ENCODE results near the gene MBNL2. TPM values are rescaled to one million over a fixed set of nuclear protein-coding genes. Genes with fewer than 3 reads are reported as not detected.

Gene MBNL2
- total and polyA plus RNA-seq, 5 donors from 2014 or later, result 15.6 to 37.2 (median 17.6) TPM

DNA sequence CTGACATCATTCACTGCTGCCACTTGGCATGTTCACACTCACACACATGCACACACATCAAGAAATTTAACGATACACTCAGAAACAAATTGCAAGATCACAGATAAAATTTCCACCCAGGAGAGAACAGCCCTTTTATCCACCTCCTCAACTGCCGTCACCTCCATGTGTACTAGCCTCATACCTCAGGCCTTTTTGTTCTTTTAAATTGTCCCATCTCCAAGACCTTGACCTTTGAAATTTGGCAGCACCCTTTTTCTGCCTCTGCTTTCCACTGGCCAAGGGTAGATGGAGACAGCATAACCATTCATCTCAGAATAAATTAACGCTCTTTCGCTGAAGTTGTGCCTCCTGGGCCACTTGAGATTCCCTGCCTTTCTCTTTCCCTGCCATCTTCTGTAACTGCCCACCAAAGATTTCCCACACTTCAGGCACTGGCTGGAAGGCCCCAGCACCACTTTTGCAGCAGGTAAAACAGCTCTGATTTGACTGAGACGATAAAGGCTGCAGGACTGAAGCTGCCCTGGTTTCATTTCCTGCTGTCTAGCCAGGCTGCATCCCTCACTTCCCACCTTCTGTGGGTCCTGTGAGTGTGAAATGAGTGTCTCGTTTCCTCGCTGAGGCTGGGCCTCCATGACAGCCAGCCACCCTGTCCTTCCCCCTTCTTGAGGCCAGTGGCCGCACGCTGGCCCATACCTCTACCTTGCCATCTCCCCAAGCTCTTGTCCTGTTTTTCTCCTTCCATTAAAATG is 39.3 kb downstream of the MBNL2 start:
- Histone ChIP-seq H3K9me3 (ENCODE audit: control insufficient read depth in 2 of 2, low read length in 2 of 2) (no peaks in the 10 kb centered on the region), H3K4me1 (ENCODE audit: control insufficient read depth, insufficient read depth, low read length, poor library complexity, severe bottlenecking) (peaks cover 32% of the 10 kb centered on the region), H3K27ac (ENCODE audit: insufficient read depth, low read length, poor library complexity, severe bottlenecking) (no peak overlapping the region), H3K36me3 (ENCODE audit: control insufficient read depth, insufficient read depth, low read length) (no peaks in the 10 kb centered on the region), H3K4me3 (ENCODE audit: low read depth, low read length) (no peak overlapping the region), H3K27me3 (ENCODE audit: control insufficient read depth, insufficient read depth, low read length) (no peaks in the 10 kb centered on the region)
- Mint-ChIP-seq H3K9me3 (peaks cover 0 to 2% (median 0%) of the 10 kb centered on the region in 7 donors), H3K4me1 (peaks cover 28 to 76% (median 55%) of the 10 kb centered on the region in 4 donors), H3K27ac (peak overlapping the region in 2 of 3 donors; percentile 42 to 92), H3K4me3 (peak overlapping the region in 2 of 4 donors; percentile 13), H3K27me3 (no peaks in the 10 kb centered on the region), H3K36me3 (peaks cover 22% of the 10 kb centered on the region)
- DNase-seq (peak in 2 of 3 donors; percentile 2 to 17), ATAC-seq (ENCODE audit: low read depth in 2 of 2) (peak in 1 of 2 donors; percentile 44)

- Mint-ChIP-seq H3K36me3 (peaks cover 20% of the 10 kb centered on the region), H3K9me3 (peaks cover 0 to 2% (median 0%) of the 10 kb centered on the region in 7 donors), H3K27me3 (no peaks in the 10 kb centered on the region), H3K4me3 (peak overlapping the region in 2 of 4 donors; percentile 13 to 17), H3K27ac (peak overlapping the region in 2 of 3 donors; percentile 42 to 89), H3K4me1 (peaks cover 22 to 73% (median 50%) of the 10 kb centered on the region in 4 donors)
- peaks cover 25% of the 10 kb centered on the region for H3K4me1 ChIP-seq (ENCODE audit: control insufficient read depth, insufficient read depth, low read length, poor library complexity, severe bottlenecking)
- ATAC-seq (ENCODE audit: low read depth in 2 of 2), result no peak
- H3K27ac ChIP-seq (ENCODE audit: insufficient read depth, low read length, poor library complexity, severe bottlenecking), result no peak overlapping the region
- no peaks in the 10 kb centered on the region for H3K9me3 ChIP-seq (ENCODE audit: control insufficient read depth in 2 of 2, low read length in 2 of 2)
- H3K27me3 ChIP-seq (ENCODE audit: control insufficient read depth, insufficient read depth, low read length), result no peaks in the 10 kb centered on the region
- DNase-seq, result no peak
- H3K4me3 ChIP-seq (ENCODE audit: low read depth, low read length), result no peak overlapping the region
- H3K36me3 ChIP-seq (ENCODE audit: control insufficient read depth, insufficient read depth, low read length), result no peaks in the 10 kb centered on the region
Observed at GRCh38 chr13:97262058-97262457, 39.9 kb downstream of the MBNL2 start.

DNA sequence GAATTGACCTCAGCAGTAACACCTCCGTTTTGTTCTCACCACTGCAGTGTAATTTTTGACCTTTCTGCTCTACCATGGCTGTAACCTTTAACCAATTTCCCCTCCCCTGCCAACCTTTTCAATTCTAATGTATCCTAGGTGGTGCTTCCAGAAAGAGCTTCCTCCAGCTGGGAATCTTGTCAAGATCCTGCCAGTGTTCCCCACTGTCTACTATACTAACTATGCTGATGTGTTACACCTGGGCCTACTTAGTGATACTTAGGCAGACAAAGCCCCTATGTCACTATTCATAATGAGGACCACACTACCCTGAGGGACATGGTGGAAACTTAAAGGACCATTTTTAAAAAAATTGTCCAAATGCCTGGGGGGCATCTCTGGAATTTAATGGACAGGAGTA is 41.0 kb downstream of the MBNL2 start:
- H3K4me3 ChIP-seq (ENCODE audit: low read depth, low read length), result no peak overlapping the region
- DNase-seq, result no peak
- no peak overlapping the region for H3K27ac ChIP-seq (ENCODE audit: insufficient read depth, low read length, poor library complexity, severe bottlenecking)
- H3K36me3 ChIP-seq (ENCODE audit: control insufficient read depth, insufficient read depth, low read length), result no peaks in the 10 kb centered on the region
- peaks cover 17% of the 10 kb centered on the region for H3K36me3 Mint-ChIP-seq
- no peak overlapping the region for H3K27ac Mint-ChIP-seq
- ATAC-seq (ENCODE audit: low read depth in 2 of 2), result no peak
- peaks cover 0 to 2% (median 0%) of the 10 kb centered on the region in 7 donors for H3K9me3 Mint-ChIP-seq
- H3K27me3 ChIP-seq (ENCODE audit: control insufficient read depth, insufficient read depth, low read length), result no peaks in the 10 kb centered on the region
- no peaks in the 10 kb centered on the region for H3K27me3 Mint-ChIP-seq
- H3K4me3 Mint-ChIP-seq, result no peak overlapping the region
- H3K9me3 ChIP-seq (ENCODE audit: control insufficient read depth in 2 of 2, low read length in 2 of 2), result no peaks in the 10 kb centered on the region
- H3K4me1 ChIP-seq (ENCODE audit: control insufficient read depth, insufficient read depth, low read length, poor library complexity, severe bottlenecking), result peaks cover 15% of the 10 kb centered on the region
- H3K4me1 Mint-ChIP-seq, result peaks cover 19 to 65% (median 44%) of the 10 kb centered on the region in 4 donors

DNA sequence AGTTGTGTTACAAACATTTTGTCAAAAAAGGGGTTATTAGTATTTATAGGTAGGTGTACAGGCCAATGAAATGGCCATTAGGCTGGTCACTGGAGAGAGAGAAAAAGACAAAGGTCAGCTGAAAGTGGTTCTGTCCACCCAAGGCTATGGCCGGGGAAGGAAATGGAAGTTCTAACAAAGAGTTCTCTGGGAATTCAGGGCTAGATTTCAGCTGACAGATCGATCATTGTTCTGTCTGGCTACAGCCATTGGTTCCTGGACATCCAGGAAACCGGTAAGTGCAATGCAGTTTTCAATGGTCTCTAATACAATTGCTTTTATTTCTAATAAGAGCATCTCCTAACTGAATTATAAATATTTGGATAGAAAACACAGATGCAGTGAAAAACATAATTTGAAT is 42.5 kb downstream of the MBNL2 start:
- H3K27ac Mint-ChIP-seq, result no peak overlapping the region

GRCh38 chr13:97266332-97266731 is 44.2 kb downstream of the MBNL2 start:
- no peak overlapping the region for H3K4me3 ChIP-seq (ENCODE audit: low read depth, low read length)
- no peaks in the 10 kb centered on the region for H3K9me3 ChIP-seq (ENCODE audit: control insufficient read depth in 2 of 2, low read length in 2 of 2)
- Mint-ChIP-seq H3K4me3 (no peak overlapping the region), H3K9me3 (peaks cover 0 to 2% (median 0%) of the 10 kb centered on the region in 7 donors), H3K27ac (no peak overlapping the region), H3K4me1 (peaks cover 16 to 47% (median 34%) of the 10 kb centered on the region in 4 donors), H3K36me3 (peaks cover 20% of the 10 kb centered on the region), H3K27me3 (no peaks in the 10 kb centered on the region)
- peaks cover 6% of the 10 kb centered on the region for H3K4me1 ChIP-seq (ENCODE audit: control insufficient read depth, insufficient read depth, low read length, poor library complexity, severe bottlenecking)
- no peaks in the 10 kb centered on the region for H3K36me3 ChIP-seq (ENCODE audit: control insufficient read depth, insufficient read depth, low read length)
- DNase-seq, result no peak
- ATAC-seq (ENCODE audit: low read depth in 2 of 2), result no peak
- no peak overlapping the region for H3K27ac ChIP-seq (ENCODE audit: insufficient read depth, low read length, poor library complexity, severe bottlenecking)
- no peaks in the 10 kb centered on the region for H3K27me3 ChIP-seq (ENCODE audit: control insufficient read depth, insufficient read depth, low read length)

More for the DNA sequence above, 42.5 kb downstream of the MBNL2 start:
- Histone ChIP-seq H3K36me3 (ENCODE audit: control insufficient read depth, insufficient read depth, low read length) (no peaks in the 10 kb centered on the region), H3K9me3 (ENCODE audit: control insufficient read depth in 2 of 2, low read length in 2 of 2) (no peaks in the 10 kb centered on the region), H3K4me1 (ENCODE audit: control insufficient read depth, insufficient read depth, low read length, poor library complexity, severe bottlenecking) (peaks cover 14% of the 10 kb centered on the region), H3K27me3 (ENCODE audit: control insufficient read depth, insufficient read depth, low read length) (no peaks in the 10 kb centered on the region), H3K4me3 (ENCODE audit: low read depth, low read length) (no peak overlapping the region), H3K27ac (ENCODE audit: insufficient read depth, low read length, poor library complexity, severe bottlenecking) (no peak overlapping the region)
- Mint-ChIP-seq H3K4me1 (peaks cover 19 to 60% (median 40%) of the 10 kb centered on the region in 4 donors), H3K36me3 (peaks cover 20% of the 10 kb centered on the region), H3K9me3 (peaks cover 0 to 2% (median 0%) of the 10 kb centered on the region in 7 donors), H3K27me3 (no peaks in the 10 kb centered on the region), H3K4me3 (peak overlapping the region in 1 of 4 donors; percentile 77)
- ATAC-seq (ENCODE audit: low read depth in 2 of 2) (no peak), DNase-seq (no peak)

- H3K36me3 Mint-ChIP-seq, result peaks cover 24% of the 10 kb centered on the region
- H3K27me3 Mint-ChIP-seq, result no peaks in the 10 kb centered on the region
- Histone ChIP-seq H3K27ac (ENCODE audit: insufficient read depth, low read length, poor library complexity, severe bottlenecking) (no peak overlapping the region), H3K9me3 (ENCODE audit: control insufficient read depth in 2 of 2, low read length in 2 of 2) (no peaks in the 10 kb centered on the region), H3K4me1 (ENCODE audit: control insufficient read depth, insufficient read depth, low read length, poor library complexity, severe bottlenecking) (peaks cover 3% of the 10 kb centered on the region), H3K36me3 (ENCODE audit: control insufficient read depth, insufficient read depth, low read length) (no peaks in the 10 kb centered on the region), H3K27me3 (ENCODE audit: control insufficient read depth, insufficient read depth, low read length) (no peaks in the 10 kb centered on the region), H3K4me3 (ENCODE audit: low read depth, low read length) (no peak overlapping the region)
- ATAC-seq (ENCODE audit: low read depth in 2 of 2), result no peak
- no peak overlapping the region for H3K4me3 Mint-ChIP-seq
- no peak overlapping the region for H3K27ac Mint-ChIP-seq
- peaks cover 0 to 2% (median 0%) of the 10 kb centered on the region in 7 donors for H3K9me3 Mint-ChIP-seq
- DNase-seq, result no peak
- H3K4me1 Mint-ChIP-seq, result peaks cover 16 to 47% (median 35%) of the 10 kb centered on the region in 4 donors
Observed at GRCh38 chr13:97266772-97267417, 44.8 kb downstream of the MBNL2 start.

- Histone ChIP-seq H3K4me1 (ENCODE audit: control insufficient read depth, insufficient read depth, low read length, poor library complexity, severe bottlenecking) (peaks cover 3% of the 10 kb centered on the region), H3K36me3 (ENCODE audit: control insufficient read depth, insufficient read depth, low read length) (no peaks in the 10 kb centered on the region), H3K9me3 (ENCODE audit: control insufficient read depth in 2 of 2, low read length in 2 of 2) (no peaks in the 10 kb centered on the region), H3K27me3 (ENCODE audit: control insufficient read depth, insufficient read depth, low read length) (no peaks in the 10 kb centered on the region), H3K4me3 (ENCODE audit: low read depth, low read length) (no peak overlapping the region), H3K27ac (ENCODE audit: insufficient read depth, low read length, poor library complexity, severe bottlenecking) (no peak overlapping the region)
- Mint-ChIP-seq H3K9me3 (no peaks in the 10 kb centered on the region), H3K27me3 (no peaks in the 10 kb centered on the region), H3K36me3 (peaks cover 24% of the 10 kb centered on the region), H3K27ac (no peak overlapping the region), H3K4me1 (peaks cover 12 to 48% (median 35%) of the 10 kb centered on the region in 4 donors), H3K4me3 (no peak overlapping the region)
- DNase-seq (no peak), ATAC-seq (ENCODE audit: low read depth in 2 of 2) (no peak)
Observed at GRCh38 chr13:97267418-97268059, 45.4 kb downstream of the MBNL2 start.
